Measurements from ENCODE around the gene CAMTA1. TPM values are rescaled to one million over a fixed set of nuclear protein-coding genes. Genes with fewer than 3 reads are reported as not detected.

Gene CAMTA1
- total and polyA plus RNA-seq, 9 of the 15 experiments (the other 6 are each of a cell fraction or from before 2014, with no cell fraction given), result 43.9 to 161 (median 65.9) TPM

- Histone ChIP-seq H3K79me2 (ENCODE audit: control insufficient read depth, insufficient read depth, low read length) (no peaks in the 10 kb centered on the region), H3K27me3 (ENCODE audit: control insufficient read depth in 2 of 2, insufficient read depth in 2 of 2, low read length in 2 of 2) (peaks cover 9 to 74% of the 10 kb centered on the region in 2 experiments; a peak in 4 of 5 replicates), H3K36me3 (ENCODE audit: control insufficient read depth, insufficient read depth, low read length) (no peaks in the 10 kb centered on the region), H3K9ac (ENCODE audit: insufficient read depth in 1 of 2, low read depth in 2 of 2, low read length in 2 of 2) (no peak overlapping the region), H3K4me3 (no peak overlapping the region), H3K4me2 (ENCODE audit: insufficient read depth, low read length) (no peak overlapping the region), H3K27ac (ENCODE audit: extremely low read depth, low read depth, low read length) (no peak overlapping the region), H3K9me3 (replicated peaks; ENCODE audit: control insufficient read depth, insufficient read depth, low read depth, low read length) (no peaks in the 10 kb centered on the region; the same call in 1 of the 2 replicates), H3K9me1 (ENCODE audit: control insufficient read depth, insufficient read depth, low read length) (no peaks in the 10 kb centered on the region), H4K20me1 (replicated peaks; ENCODE audit: control insufficient read depth, insufficient read depth, low read length) (peaks cover 17% of the 10 kb centered on the region), H3K4me1 (replicated peaks in 1 of 2; ENCODE audit: control insufficient read depth in 2 of 2, insufficient read depth in 2 of 2, low read length in 2 of 2) (no peaks in the 10 kb centered on the region), H2AFZ (ENCODE audit: low read depth, low read length) (no peak overlapping the region)
- WGBS (ENCODE audit: insufficient coverage, low coverage, missing lambda C conversion rate), result 2% methylated on average over 10 of the region's 10 CpGs
- BruUV-seq (replicated peaks), result no TSS peak
- ChIA-PET POLR2A (interaction anchor here (0.6 kb wide), 1 partner anchor 11 kb away, joined by 3 read pairs; no protein-coding TSS in a partner anchor), CTCF (ENCODE audit: low intra/inter-chr PET ratio) (no interaction called here)
- intact Hi-C loops (cut with micrococcal nuclease) (no loop called here), in situ Hi-C loops (cut with MboI) (no loop called here)
- no peak for DNase-seq (ENCODE audit: extremely low read depth in 1 of 4, low spot score in 3 of 4)
- FAIRE-seq, result no peak
- ATAC-seq, result no peak
- no peak for TF ChIP-seq EHMT2 (IDR thresholded peaks at IDR 0.05)
- TF ChIP-seq SAFB2 (IDR thresholded peaks at IDR 0.05; ENCODE audit: borderline replicate concordance, low read depth, low read length, severe bottlenecking), result no peak
- TF ChIP-seq ATF3 (IDR thresholded peaks at IDR 0.05), result no peak
- no peak for TF ChIP-seq ATF3 (CRISPR knock-in tag; conservative IDR thresholded peaks at IDR 0.05)
- TF ChIP-seq ADNP (tag; IDR thresholded peaks at IDR 0.05), result no peak
- TF ChIP-seq NRF1 (conservative IDR thresholded peaks at IDR 0.05 in 1 of 2, IDR thresholded peaks at IDR 0.05 in 1 of 2), result no peak
- no peak for TF ChIP-seq TRIM28 (IDR thresholded peaks at IDR 0.05)
- no peak for TF ChIP-seq NFE2 (IDR thresholded peaks at IDR 0.05; ENCODE audit: low read depth)
- no peak for TF ChIP-seq KLF16 (IDR thresholded peaks at IDR 0.05)
- TF ChIP-seq HMGXB4 (CRISPR knock-in tag; IDR thresholded peaks at IDR 0.05), result no peak
- no peak for TF ChIP-seq TSC22D4 (tag; IDR thresholded peaks at IDR 0.05)
- no peak for TF ChIP-seq ZNF263 (CRISPR knock-in tag; IDR thresholded peaks at IDR 0.05; ENCODE audit: borderline replicate concordance)
- no peak for TF ChIP-seq FOXJ3 (CRISPR knock-in tag; IDR thresholded peaks at IDR 0.05)
- TF ChIP-seq BHLHE40 (IDR thresholded peaks at IDR 0.05; ENCODE audit: low read length), result no peak
- no peak for TF ChIP-seq FIP1L1 (IDR thresholded peaks at IDR 0.05; ENCODE audit: low read depth, low read length, poor library complexity, severe bottlenecking)
- TF ChIP-seq KAT7 (CRISPR knock-in tag; IDR thresholded peaks at IDR 0.05; ENCODE audit: borderline replicate concordance), result no peak
- TF ChIP-seq THRAP3 (IDR thresholded peaks at IDR 0.05; ENCODE audit: borderline replicate concordance), result no peak
- TF ChIP-seq ZNF12 (CRISPR knock-in tag; IDR thresholded peaks at IDR 0.05), result no peak
Observed at GRCh38 chr1:7482772-7483495, 697.7 kb downstream of the CAMTA1 start.
